ENCODE results near the gene RAC2. TPM values are rescaled to one million over a fixed set of nuclear protein-coding genes. Genes with fewer than 3 reads are reported as not detected.

Gene RAC2
- total and polyA plus RNA-seq, 4 donors: 16.7 to 217 (median 55.2) TPM

DNA sequence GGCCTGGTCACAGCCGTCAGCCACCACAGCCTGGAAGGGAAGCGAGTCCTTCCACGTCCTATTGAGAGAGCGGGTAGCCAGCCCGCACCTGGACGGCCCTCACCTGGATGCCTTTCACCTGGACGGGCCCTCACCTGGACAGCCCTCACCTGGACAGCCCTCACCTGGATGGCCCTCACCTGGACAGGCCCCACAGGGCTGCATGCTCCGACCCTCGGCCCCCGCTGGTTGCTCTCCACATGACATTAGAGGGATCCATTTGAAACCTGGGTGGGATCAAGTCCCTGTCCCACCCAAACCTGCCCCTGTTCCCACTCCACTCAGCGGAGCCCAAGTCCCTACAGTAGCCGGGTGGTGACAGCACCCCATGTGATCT is 59.7 kb downstream of the RAC2 start:
- ATAC-seq (ENCODE audit: insufficient read depth, low FRiP score): no peak
- Histone ChIP-seq H3K4me3 (no peak overlapping the region), H3K9ac (ENCODE audit: insufficient read depth in 1 of 2, low read length in 2 of 2) (no peak overlapping the region), H3K36me3 (ENCODE audit: control insufficient read depth in 4 of 4, insufficient read depth in 4 of 4, low read length in 4 of 4) (peaks cover 0 to 1% (median 0%) of the 10 kb centered on the region in 4 donors), H3K27me3 (ENCODE audit: control insufficient read depth in 3 of 3, insufficient read depth in 3 of 3, low read length in 2 of 3) (no peaks in the 10 kb centered on the region), H3K27ac (ENCODE audit: low read depth in 1 of 2, low read length in 1 of 2) (no peak overlapping the region), H3K9me3 (ENCODE audit: control insufficient read depth in 4 of 4, insufficient read depth in 3 of 4, low read length in 3 of 4) (no peaks in the 10 kb centered on the region), H3K4me1 (ENCODE audit: control insufficient read depth in 5 of 5, insufficient read depth in 5 of 5, low read length in 5 of 5) (peaks cover 6 to 32% (median 16%) of the 10 kb centered on the region in 5 donors)
- DNase-seq: no peak
- TF ChIP-seq, protein P1, sequence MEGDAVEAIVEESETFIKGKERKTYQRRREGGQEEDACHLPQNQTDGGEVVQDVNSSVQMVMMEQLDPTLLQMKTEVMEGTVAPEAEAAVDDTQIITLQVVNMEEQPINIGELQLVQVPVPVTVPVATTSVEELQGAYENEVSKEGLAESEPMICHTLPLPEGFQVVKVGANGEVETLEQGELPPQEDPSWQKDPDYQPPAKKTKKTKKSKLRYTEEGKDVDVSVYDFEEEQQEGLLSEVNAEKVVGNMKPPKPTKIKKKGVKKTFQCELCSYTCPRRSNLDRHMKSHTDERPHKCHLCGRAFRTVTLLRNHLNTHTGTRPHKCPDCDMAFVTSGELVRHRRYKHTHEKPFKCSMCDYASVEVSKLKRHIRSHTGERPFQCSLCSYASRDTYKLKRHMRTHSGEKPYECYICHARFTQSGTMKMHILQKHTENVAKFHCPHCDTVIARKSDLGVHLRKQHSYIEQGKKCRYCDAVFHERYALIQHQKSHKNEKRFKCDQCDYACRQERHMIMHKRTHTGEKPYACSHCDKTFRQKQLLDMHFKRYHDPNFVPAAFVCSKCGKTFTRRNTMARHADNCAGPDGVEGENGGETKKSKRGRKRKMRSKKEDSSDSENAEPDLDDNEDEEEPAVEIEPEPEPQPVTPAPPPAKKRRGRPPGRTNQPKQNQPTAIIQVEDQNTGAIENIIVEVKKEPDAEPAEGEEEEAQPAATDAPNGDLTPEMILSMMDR (IDR thresholded peaks at IDR 0.05; ENCODE audit: control extremely low read depth, extremely low read depth): no peak
- WGBS, 2 donors: 91% methylated on average over 12 of the region's 12 CpGs

DNA sequence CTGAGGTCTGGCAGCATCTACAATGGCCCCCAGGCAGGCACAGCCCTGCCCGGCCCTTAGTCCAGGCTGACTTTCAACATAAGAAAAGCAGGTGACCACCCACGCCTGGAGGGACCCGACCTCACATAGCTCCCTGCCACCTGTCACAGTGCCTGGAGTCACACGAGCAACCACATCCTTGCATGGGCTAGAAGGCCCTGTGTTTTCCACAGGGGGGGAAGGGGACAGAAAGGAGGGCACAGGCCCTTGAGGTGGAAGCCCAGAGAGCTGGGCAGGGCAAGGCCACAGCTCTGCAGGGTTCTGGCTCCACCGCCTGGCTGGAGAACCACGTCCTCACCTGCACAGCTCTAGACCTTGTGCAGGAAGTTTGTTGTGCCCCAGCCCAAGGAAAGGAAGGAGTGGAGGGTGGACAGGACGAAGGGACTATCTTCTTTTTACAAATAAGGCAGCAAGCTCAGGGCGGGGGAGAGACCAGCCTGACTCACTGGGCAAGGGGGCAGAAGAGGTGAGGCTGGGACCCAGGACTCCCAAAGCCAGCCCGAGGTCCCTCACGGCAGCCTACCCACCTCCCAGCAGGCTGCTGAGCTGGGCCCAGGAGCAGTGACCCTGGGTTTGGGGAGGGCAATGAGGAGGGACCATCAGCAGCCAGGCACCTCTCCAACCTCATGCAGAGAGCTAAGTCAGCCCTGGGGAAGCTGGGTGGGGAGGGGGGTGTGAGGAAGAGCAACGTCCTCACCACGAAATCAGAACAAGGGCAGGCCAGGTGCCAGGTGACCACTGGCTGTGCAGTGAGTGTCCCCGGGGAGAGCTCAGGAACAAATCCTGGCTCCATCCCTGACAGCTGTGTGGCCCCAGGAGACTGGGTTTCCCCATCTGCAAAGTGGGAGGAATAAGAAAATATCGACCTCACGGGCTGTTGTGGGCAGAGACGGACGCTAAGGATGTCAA is 60.4 kb downstream of the RAC2 start:
- no peak for ATAC-seq (ENCODE audit: insufficient read depth, low FRiP score)
- no peaks in the 10 kb centered on the region for H3K27me3 ChIP-seq (ENCODE audit: control insufficient read depth in 3 of 3, insufficient read depth in 3 of 3, low read length in 2 of 3)
- DNase-seq: no peak
- H3K9me3 ChIP-seq (ENCODE audit: control insufficient read depth in 4 of 4, insufficient read depth in 3 of 4, low read length in 3 of 4): no peaks in the 10 kb centered on the region
- H3K27ac ChIP-seq (ENCODE audit: low read depth in 1 of 2, low read length in 1 of 2): no peak overlapping the region
- peaks cover 4 to 30% (median 14%) of the 10 kb centered on the region in 5 donors for H3K4me1 ChIP-seq (ENCODE audit: control insufficient read depth in 5 of 5, insufficient read depth in 5 of 5, low read length in 5 of 5)
- no peak overlapping the region for H3K9ac ChIP-seq (ENCODE audit: insufficient read depth in 1 of 2, low read length in 2 of 2)
- H3K4me3 ChIP-seq: no peak overlapping the region
- TF ChIP-seq, protein P1 (IDR thresholded peaks at IDR 0.05; ENCODE audit: control extremely low read depth, extremely low read depth): no peak
- WGBS, 2 donors: 81 to 84% methylated on average over 17 of the region's 17 CpGs
- peaks cover 0 to 1% (median 0%) of the 10 kb centered on the region in 4 donors for H3K36me3 ChIP-seq (ENCODE audit: control insufficient read depth in 4 of 4, insufficient read depth in 4 of 4, low read length in 4 of 4)

- WGBS, 2 donors: 79 to 80% methylated on average over 3 of the region's 3 CpGs
- DNase-seq: no peak
- Histone ChIP-seq H3K9me3 (ENCODE audit: control insufficient read depth in 4 of 4, insufficient read depth in 3 of 4, low read length in 3 of 4) (no peaks in the 10 kb centered on the region), H3K27ac (ENCODE audit: low read depth in 1 of 2, low read length in 1 of 2) (no peak overlapping the region), H3K9ac (ENCODE audit: insufficient read depth in 1 of 2, low read length in 2 of 2) (no peak overlapping the region), H3K4me1 (ENCODE audit: control insufficient read depth in 5 of 5, insufficient read depth in 5 of 5, low read length in 5 of 5) (peaks cover 6 to 30% (median 15%) of the 10 kb centered on the region in 5 donors), H3K36me3 (ENCODE audit: control insufficient read depth in 4 of 4, insufficient read depth in 4 of 4, low read length in 4 of 4) (peaks cover 0 to 1% (median 0%) of the 10 kb centered on the region in 4 donors), H3K27me3 (ENCODE audit: control insufficient read depth in 3 of 3, insufficient read depth in 3 of 3, low read length in 2 of 3) (no peaks in the 10 kb centered on the region), H3K4me3 (no peak overlapping the region)
- TF ChIP-seq, protein P1 (IDR thresholded peaks at IDR 0.05; ENCODE audit: control extremely low read depth, extremely low read depth): no peak
- no peak for ATAC-seq (ENCODE audit: insufficient read depth, low FRiP score)
Measured at GRCh38 chr22:37182949-37183245, 61.2 kb downstream of the RAC2 start.

Measured in lung (tissue), 12 donors.